ENCODE measurements around the gene AOPEP.

DNA sequence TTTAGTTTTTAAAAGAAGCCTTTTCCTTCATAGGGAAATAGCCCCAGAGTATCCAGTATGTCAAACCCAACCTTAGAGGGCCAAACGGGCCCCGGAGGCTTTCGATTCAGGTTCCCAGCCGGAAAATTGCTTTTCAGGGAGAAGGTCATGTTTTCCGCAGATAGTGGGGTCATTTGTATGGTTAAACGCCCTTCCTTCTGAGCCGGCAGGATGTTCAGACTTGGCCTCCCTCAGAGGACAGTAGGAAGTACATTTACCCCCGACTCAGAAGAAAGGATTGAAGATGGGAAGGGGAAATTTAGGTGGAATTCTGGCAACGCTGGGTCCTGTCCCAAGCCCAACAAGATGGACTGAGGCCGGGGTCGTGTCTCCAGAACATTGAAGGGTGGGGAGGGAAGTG is 195.2 kb downstream of the AOPEP start:
- TF ChIP-seq, protein P1, sequence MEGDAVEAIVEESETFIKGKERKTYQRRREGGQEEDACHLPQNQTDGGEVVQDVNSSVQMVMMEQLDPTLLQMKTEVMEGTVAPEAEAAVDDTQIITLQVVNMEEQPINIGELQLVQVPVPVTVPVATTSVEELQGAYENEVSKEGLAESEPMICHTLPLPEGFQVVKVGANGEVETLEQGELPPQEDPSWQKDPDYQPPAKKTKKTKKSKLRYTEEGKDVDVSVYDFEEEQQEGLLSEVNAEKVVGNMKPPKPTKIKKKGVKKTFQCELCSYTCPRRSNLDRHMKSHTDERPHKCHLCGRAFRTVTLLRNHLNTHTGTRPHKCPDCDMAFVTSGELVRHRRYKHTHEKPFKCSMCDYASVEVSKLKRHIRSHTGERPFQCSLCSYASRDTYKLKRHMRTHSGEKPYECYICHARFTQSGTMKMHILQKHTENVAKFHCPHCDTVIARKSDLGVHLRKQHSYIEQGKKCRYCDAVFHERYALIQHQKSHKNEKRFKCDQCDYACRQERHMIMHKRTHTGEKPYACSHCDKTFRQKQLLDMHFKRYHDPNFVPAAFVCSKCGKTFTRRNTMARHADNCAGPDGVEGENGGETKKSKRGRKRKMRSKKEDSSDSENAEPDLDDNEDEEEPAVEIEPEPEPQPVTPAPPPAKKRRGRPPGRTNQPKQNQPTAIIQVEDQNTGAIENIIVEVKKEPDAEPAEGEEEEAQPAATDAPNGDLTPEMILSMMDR (IDR thresholded peaks at IDR 0.05) = no peak
- no peak for TF ChIP-seq EP300 (IDR thresholded peaks at IDR 0.05)
- TF ChIP-seq POLR2AphosphoS5 (IDR thresholded peaks at IDR 0.05) = no peak
